ENCODE measurements around the gene TBC1D9B. TPM values are rescaled to one million over a fixed set of nuclear protein-coding genes. Genes with fewer than 3 reads are reported as not detected.
A peak's percentile ranks its signal among the peaks of the same experiment; 100 is the strongest.

The TBC1D9B gene
- total and polyA plus RNA-seq, 9 of the 15 experiments (the other 6 are each of a cell fraction or from before 2014, with no cell fraction given): 2.9 to 59.1 (median 33.5) TPM

- FAIRE-seq: no peak
- intact Hi-C loops (cut with micrococcal nuclease): no loop called here
Measured at GRCh38 chr5:179816401-179816795, 91.3 kb downstream of the TBC1D9B start.

More at GRCh38 chr5:179816401-179816795, 91.3 kb downstream of the TBC1D9B start:
- BruUV-seq (replicated peaks): no TSS peak
- Histone ChIP-seq H3K27me3 (ENCODE audit: control insufficient read depth in 2 of 2, insufficient read depth in 2 of 2, low read length in 2 of 2) (no peaks in the 10 kb centered on the region), H3K27ac (ENCODE audit: extremely low read depth, low read depth, low read length) (no peak overlapping the region), H2AFZ (ENCODE audit: low read depth, low read length) (no peak overlapping the region), H3K79me2 (ENCODE audit: control insufficient read depth, insufficient read depth, low read length) (peaks cover 68% of the 10 kb centered on the region), H3K36me3 (ENCODE audit: control insufficient read depth, insufficient read depth, low read length) (peaks cover 38% of the 10 kb centered on the region; the same call in 2 of the 3 replicates), H4K20me1 (replicated peaks; ENCODE audit: control insufficient read depth, insufficient read depth, low read length) (peaks cover 4% of the 10 kb centered on the region; the same call in 1 of the 2 replicates), H3K9me1 (ENCODE audit: control insufficient read depth, insufficient read depth, low read length) (no peaks in the 10 kb centered on the region), H3K9me3 (replicated peaks; ENCODE audit: control insufficient read depth, insufficient read depth, low read depth, low read length) (no peaks in the 10 kb centered on the region), H3K4me3 (no peak overlapping the region), H3K9ac (ENCODE audit: insufficient read depth in 1 of 2, low read depth in 2 of 2, low read length in 2 of 2) (no peak overlapping the region), H3K4me1 (replicated peaks in 1 of 2; ENCODE audit: control insufficient read depth in 2 of 2, insufficient read depth in 2 of 2, low read length in 2 of 2) (peaks cover 32 to 68% of the 10 kb centered on the region in 2 experiments), H3K4me2 (ENCODE audit: insufficient read depth, low read length) (no peak overlapping the region)
- ATAC-seq (no peak), DNase-seq (ENCODE audit: extremely low read depth in 1 of 4, low spot score in 3 of 4) (no peak)
- TF ChIP-seq ZBTB33 (CRISPR knock-in tag; IDR thresholded peaks at IDR 0.05) (peak; percentile 64), ZNF133 (CRISPR knock-in tag; IDR thresholded peaks at IDR 0.05) (no peak), POLR2G (IDR thresholded peaks at IDR 0.05; ENCODE audit: low read depth, low read length) (0 out of 2 replicates have a peak, but pooled peaks have one; percentile 4)
- ChIA-PET CTCF (ENCODE audit: low intra/inter-chr PET ratio) (no interaction called here), POLR2A (interaction anchor here (0.7 to 1.6 kb wide), 2 partner anchors 11 to 27 kb away, joined by 3 to 4 read pairs; no protein-coding TSS in a partner anchor)
- in situ Hi-C loops (cut with MboI): no loop called here
- WGBS (ENCODE audit: insufficient coverage, low coverage, missing lambda C conversion rate): 100% methylated on average over 13 of the region's 23 CpGs

Data from K562 (cell line).